ENCODE measurements around the gene XRCC5.

The XRCC5 gene

DNA sequence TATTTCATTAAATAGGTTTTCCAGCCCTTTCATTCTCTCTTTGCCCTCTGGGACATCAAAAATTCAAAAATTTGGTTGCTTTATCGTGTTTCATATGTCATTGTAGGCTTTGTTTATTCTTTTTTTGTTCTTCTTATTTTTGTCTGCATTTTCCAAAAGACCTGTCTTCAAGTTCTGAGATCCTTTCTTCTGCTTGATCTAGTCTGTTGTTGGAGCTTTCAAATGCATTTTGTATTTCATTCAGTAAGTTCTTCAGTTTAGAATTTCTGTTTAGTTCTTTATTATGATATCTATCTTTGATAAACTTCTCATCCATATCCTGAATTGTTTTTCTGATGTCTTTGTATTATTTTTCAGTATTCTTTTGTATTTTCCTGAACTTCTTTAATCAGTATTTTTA lies 123.6 kb downstream of the XRCC5 start:
- DNase-seq (ENCODE audit: low read depth in 2 of 2): no peak

DNA sequence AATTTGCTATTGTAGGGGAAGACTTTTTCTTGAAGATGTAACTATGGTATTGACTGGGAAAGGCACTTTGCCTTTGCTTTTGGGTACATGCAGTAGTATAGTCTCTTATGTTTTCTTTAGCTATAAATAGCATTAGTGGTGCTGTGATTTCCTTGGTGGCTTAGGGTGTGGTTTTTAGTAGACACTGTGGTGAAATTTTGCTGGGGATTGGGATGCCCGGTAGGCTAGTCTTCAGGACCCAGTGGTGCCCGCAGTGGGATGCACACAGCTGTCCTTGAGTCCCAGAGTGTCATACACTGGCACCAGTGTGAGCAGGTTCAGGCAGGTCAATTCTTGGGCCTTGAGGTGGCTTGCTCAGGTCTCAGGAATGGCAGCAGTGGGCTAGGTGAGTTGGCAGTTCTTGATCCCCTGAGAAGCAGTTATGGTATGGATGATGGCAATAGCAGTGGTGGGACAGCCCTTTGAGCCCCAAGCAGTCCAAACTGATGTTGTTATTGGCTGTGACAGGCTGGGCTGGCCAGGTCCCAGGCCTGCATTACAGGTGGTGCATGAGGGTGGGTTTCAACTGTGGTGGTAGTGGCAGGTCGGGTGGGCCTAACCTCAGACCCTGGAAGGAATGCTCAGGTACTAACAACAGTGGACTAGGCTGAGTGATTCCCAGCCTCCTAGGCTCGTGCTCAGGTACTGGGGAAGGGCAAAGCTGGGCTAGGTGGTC lies 124.3 kb downstream of the XRCC5 start:
- no peak for DNase-seq (ENCODE audit: low read depth in 2 of 2)

- no peak for DNase-seq (ENCODE audit: low read depth in 2 of 2)
Observed at GRCh38 chr2:216234106-216234505, 125.0 kb downstream of the XRCC5 start.

- DNase-seq (ENCODE audit: low read depth in 2 of 2): no peak
Observed at GRCh38 chr2:216235462-216235861, 126.3 kb downstream of the XRCC5 start.

GRCh38 chr2:216235896-216236295 lies 126.7 kb downstream of the XRCC5 start:
- no peak for DNase-seq (ENCODE audit: low read depth in 2 of 2)

GRCh38 chr2:216236486-216236885 lies 127.3 kb downstream of the XRCC5 start:
- DNase-seq (ENCODE audit: low read depth in 2 of 2): no peak

DNA sequence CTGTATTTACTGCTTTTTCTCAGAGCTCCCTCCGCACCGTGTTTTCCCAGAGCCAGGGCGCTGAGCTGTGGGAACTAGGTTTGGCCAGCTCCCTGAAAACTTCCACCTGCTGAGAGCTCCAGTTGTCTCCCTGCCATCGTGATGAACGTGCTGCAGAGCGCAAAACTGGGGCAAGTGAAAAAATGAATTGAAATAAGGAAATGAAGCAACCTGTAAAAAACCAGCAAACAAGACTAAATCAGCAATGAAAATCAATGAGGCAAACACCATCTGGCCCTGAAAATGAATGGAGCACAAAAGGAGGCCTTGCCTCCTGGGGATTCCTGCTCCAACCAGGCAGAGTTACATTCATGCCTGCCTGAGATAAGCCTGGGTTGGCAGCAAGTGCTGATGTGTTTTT lies 133.2 kb downstream of the XRCC5 start:
- no peak for DNase-seq (ENCODE audit: low read depth in 2 of 2)

GRCh38 chr2:216243026-216243425 lies 133.9 kb downstream of the XRCC5 start:
- no peak for DNase-seq (ENCODE audit: low read depth in 2 of 2)

- DNase-seq (ENCODE audit: low read depth in 2 of 2): no peak
Observed at GRCh38 chr2:216245391-216245975, 136.3 kb downstream of the XRCC5 start.

DNA sequence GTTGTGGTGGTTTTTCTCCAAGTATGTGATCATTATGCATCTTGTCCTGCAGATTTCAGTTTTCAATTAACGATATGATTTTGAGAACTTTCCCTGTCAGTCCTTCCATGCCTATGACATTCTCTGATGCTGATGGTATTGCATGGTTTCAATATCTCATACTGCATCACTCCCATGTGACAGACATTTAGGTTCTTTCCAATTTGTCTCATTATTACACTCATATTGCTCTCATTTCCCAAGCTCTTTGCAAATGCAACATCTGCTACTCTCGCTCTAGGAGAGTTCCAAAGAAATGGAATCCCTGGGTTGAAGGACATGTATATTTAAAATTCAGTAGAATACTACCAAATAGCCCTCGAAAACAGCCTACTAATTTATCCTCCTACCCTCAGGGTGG lies 137.6 kb downstream of the XRCC5 start:
- no peak for DNase-seq (ENCODE audit: low read depth in 2 of 2)

Measured in stimulated activated CD8-positive, alpha-beta memory T cell treated with anti-CD3 and anti-CD28 coated beads, Interleukin-7, amount 100 ng/mL, for 4 hours (primary cell).